Lower leg skin (tissue), 3 donors: ENCODE data around the gene PSRC1.

Experiments
- POLR2A ChIP-seq, 2 donors: fragments of 450-650 bp; IDR thresholded peaks; one replicate each; pipeline ENCODE4 v1.6.1; 2016 to 2017; ENCODE audit warnings: antibody characterized with exemption in 2 of 2, mild to moderate bottlenecking in 1 of 2, moderate library complexity in 1 of 2
- TF ChIP-seq, protein P1 (sequence below), 3 donors: fragments of 450-650 bp; IDR thresholded peaks; one replicate each; pipeline ENCODE4 v1.5.1; 2016; ENCODE audit warnings: antibody characterized with exemption in 3 of 3, mild to moderate bottlenecking in 3 of 3, moderate library complexity in 2 of 3

GRCh38 chr1:109256971-109257681 is 25.8 kb downstream of the PSRC1 start:
- TF ChIP-seq, protein P1, sequence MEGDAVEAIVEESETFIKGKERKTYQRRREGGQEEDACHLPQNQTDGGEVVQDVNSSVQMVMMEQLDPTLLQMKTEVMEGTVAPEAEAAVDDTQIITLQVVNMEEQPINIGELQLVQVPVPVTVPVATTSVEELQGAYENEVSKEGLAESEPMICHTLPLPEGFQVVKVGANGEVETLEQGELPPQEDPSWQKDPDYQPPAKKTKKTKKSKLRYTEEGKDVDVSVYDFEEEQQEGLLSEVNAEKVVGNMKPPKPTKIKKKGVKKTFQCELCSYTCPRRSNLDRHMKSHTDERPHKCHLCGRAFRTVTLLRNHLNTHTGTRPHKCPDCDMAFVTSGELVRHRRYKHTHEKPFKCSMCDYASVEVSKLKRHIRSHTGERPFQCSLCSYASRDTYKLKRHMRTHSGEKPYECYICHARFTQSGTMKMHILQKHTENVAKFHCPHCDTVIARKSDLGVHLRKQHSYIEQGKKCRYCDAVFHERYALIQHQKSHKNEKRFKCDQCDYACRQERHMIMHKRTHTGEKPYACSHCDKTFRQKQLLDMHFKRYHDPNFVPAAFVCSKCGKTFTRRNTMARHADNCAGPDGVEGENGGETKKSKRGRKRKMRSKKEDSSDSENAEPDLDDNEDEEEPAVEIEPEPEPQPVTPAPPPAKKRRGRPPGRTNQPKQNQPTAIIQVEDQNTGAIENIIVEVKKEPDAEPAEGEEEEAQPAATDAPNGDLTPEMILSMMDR (IDR thresholded peaks at IDR 0.05), result no peak
- TF ChIP-seq POLR2A (IDR thresholded peaks at IDR 0.05), result no peak
